A549 treated with AZD9567 at 1 μM for 4 hours (cell line): Measurements from ENCODE around the gene TGFA. TPM values are rescaled to one million over a fixed set of nuclear protein-coding genes. Genes with fewer than 3 reads are reported as not detected.

Experiments
- total RNA-seq: library from RNA; stranded (reverse); fragments of 200-300 nt; extraction: Qiagen RNA extraction; gene quantifications from 5 replicates; pipeline ENCODE4 v1.2.3, GENCODE V29; 2022; ENCODE audit not compliant: insufficient read depth

The TGFA gene
- 4.1 to 5.0 TPM (median 4.5 TPM) in 5 replicates for total RNA-seq

GRCh38 chr2:70553584-70554337, at the start of gene TGFA:
TGFA (minus strand) TSS chr2:70553826; CDS start chr2:70553767, 59 bp downstream.

Other genes with a start within 250 kb of the TGFA start
- 19.8 to 26.2 TPM (median 25.2 TPM) in 5 replicates for gene ADD2, start 214.4 kb upstream of the TGFA start, total RNA-seq
- gene FIGLA, start 236.8 kb upstream of the TGFA start, total RNA-seq: not detected in 5 replicates